CD4-positive, alpha-beta T cell treated with Interleukin-17A for 1 hour (primary cell): ENCODE measurements around the gene ST6GALNAC4.

ENCODE experiments used
- DNase-seq: peaks from one replicate; pipeline ENCODE4 v3.0.0-alpha.2; 2020

Gene ST6GALNAC4

GRCh38 chr9:127916720-127917581 is at the start of gene ST6GALNAC4:
TSS of gene ST6GALNAC4 (minus strand) at chr9:127917041. CDS start at chr9:127916419, 622 bp downstream.
- DNase-seq = peak; percentile 95

DNA sequence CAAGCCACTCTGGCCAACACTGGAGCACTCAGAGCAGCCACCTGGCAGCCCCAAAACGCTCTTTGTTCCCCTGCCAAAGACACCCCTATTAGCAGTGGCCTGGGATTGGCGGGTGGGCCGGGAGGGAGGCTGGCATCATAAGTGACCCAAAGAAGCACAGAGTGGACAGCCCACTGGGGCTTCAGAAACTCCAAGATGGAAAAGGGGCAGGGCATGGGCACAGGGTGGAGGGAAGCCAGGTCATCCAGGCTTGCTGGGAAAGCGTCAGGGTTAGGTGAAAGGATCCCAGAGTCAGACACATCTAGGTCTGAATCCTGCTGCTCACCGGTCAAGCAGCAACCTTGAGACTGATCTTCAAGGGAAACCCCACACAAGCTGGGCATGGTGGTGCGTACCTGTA is 49.1 kb upstream of the ST6GALNAC4 start:
- DNase-seq = no peak

- DNase-seq = no peak
Measured at GRCh38 chr9:127963359-127964064, 46.7 kb upstream of the ST6GALNAC4 start.

- DNase-seq = no peak
Measured at GRCh38 chr9:127963041-127963358, 46.2 kb upstream of the ST6GALNAC4 start.

DNA sequence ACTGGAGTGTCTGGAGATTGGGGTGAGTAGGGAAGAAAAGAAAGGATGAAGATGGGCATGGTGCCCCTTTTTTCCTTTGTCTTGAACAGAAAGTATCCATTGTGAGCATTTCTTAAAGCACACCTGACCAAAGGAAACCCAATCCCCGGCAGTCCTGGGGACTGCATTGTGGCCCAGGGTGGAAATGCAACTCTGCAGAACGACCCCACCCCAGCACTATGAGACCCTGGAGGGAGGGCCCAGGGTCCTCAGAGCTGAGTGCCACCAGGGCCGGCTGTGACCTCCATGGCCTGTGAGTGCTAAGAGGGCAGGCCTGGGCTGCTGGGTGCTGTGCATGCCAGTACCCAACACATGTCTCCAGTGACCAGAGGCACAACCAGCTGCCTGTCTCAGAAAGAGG is 45.4 kb upstream of the ST6GALNAC4 start:
- DNase-seq = no peak

- no peak for DNase-seq
Measured at GRCh38 chr9:127961613-127962155, 44.8 kb upstream of the ST6GALNAC4 start.

- DNase-seq = no peak
Measured at GRCh38 chr9:127961155-127961490, 44.3 kb upstream of the ST6GALNAC4 start.

- no peak for DNase-seq
Measured at GRCh38 chr9:127960410-127961154, 43.7 kb upstream of the ST6GALNAC4 start.

- DNase-seq = no peak
Measured at GRCh38 chr9:127959841-127960409, 43.1 kb upstream of the ST6GALNAC4 start.

DNA sequence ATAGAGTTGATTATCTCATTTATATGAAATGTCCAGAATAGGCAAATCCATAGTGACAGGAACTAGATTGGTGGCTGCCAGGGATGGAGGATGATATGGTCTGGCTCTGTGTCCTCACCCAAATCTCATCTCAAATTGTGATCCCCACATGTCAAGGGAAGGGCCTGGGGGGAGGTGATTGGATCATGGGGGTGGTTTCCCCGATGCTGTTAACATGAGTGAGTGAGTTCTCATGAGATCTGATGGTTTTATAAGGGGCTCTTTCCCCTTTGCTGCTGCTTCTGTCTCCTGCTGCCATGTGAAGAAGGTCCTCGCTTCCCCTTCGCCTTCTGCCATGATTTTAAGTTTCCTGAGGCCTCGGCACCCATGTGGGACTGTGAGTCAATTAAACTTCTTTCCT is 42.6 kb upstream of the ST6GALNAC4 start:
- DNase-seq = no peak

DNA sequence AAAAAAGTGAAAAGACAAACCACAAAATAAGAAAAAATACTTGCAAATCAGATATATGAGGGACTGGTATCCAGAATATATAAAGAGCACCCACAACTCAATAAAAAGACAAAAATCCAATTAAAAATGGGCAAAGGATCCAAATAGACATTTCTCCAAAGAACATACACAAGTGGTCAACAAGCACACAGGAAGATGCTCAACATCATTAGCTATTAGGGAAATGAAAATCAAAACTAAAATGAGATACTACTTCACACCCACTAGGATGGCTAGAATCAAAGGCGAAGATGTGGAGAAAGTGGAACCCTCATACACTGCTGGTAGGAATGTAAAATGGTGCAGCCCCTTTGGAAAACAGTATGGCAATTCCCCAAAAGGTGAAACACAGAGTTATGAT is 41.9 kb upstream of the ST6GALNAC4 start:
- no peak for DNase-seq

- peak; percentile 83 for DNase-seq
Measured at GRCh38 chr9:127955294-127956015, 38.6 kb upstream of the ST6GALNAC4 start.

GRCh38 chr9:127954831-127955293 is 38.0 kb upstream of the ST6GALNAC4 start:
- no peak for DNase-seq

DNA sequence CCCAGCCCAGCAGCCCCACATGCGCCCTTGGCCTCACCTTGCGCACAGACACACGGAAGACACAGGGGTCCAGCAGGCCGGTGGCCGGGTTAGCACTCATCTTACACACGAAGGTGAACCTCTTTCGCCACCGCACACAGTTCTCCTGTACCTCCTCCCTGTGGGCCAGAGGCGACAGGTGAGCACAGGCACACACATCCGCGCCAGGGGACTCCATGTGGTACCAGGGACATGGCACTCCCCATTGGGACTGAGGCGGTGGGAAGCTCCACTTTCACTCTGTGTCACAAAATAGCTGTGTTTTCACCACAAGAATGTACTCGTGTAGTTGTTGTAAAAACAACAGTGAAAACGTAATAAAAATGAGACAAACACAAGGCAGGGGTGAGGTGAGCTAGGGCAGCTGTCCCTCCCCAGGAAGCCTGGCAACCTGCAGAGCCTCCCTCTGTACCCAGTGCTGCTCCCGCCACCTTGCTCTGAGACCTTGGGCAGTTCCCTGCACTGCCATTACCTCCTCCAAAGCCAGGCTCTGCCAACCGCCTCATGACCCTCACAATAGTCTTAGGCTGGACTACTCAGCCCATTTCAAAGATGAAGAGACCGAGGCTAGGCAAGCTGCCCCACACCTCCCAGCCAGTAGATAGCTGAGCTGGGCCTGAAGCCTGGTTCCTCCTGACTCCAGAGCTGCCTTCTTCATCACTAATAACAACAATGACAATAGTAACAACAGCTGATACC is 37.1 kb upstream of the ST6GALNAC4 start:
- DNase-seq = no peak

DNA sequence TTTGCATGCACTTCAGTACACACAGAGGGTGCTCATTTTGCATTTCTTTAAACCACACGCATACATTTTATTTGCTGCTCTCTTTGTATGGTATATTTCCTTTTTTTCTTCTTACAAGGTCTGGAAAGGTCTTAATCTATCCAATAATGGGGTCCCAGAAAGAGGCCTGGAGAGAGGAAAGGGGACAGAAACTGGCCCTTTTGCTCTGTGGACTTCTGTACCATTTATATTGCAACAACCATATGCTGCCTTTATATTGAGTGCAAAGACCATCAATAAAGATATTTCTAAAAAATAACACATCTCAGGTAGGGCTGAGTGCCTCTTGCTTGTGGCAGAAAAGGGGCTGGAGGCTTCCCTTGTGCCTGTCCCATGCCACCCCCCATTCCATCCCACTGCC is 36.3 kb upstream of the ST6GALNAC4 start:
- no peak for DNase-seq

GRCh38 chr9:127950513-127951289 is 33.9 kb upstream of the ST6GALNAC4 start:
- DNase-seq = no peak

DNA sequence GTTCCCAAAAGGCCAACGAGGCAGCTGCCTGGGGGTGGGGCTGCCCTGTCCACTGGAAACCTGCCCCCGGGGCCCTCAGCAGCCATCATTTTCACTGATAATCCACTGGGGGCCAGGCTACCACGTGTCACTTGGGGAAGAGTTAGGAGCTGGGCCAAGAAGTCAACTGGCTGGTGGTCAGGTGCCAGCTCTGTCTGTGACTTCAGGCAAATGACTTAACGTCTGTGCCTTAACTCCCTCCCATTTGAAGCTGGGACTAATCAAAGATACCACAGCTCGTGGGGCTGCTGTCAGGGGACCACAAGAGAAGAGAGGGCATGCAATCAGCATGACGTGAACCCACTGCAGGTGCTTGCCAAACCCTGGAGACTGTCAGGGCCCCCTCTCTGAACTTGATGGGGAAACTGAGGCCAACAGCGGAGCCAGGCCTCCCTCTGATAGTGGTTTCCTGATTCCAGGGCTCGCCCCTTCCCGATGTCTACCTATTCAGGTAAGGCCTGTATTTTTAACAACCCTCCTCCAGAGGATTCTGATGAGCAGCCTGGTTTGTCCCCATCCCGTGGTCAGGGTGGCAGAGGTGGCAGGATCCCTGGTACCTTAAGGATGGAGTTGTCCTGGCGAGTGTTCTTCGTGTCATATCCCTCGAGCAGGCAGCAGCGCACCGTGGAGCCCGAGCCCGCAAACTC is 33.1 kb upstream of the ST6GALNAC4 start:
- no peak for DNase-seq

DNA sequence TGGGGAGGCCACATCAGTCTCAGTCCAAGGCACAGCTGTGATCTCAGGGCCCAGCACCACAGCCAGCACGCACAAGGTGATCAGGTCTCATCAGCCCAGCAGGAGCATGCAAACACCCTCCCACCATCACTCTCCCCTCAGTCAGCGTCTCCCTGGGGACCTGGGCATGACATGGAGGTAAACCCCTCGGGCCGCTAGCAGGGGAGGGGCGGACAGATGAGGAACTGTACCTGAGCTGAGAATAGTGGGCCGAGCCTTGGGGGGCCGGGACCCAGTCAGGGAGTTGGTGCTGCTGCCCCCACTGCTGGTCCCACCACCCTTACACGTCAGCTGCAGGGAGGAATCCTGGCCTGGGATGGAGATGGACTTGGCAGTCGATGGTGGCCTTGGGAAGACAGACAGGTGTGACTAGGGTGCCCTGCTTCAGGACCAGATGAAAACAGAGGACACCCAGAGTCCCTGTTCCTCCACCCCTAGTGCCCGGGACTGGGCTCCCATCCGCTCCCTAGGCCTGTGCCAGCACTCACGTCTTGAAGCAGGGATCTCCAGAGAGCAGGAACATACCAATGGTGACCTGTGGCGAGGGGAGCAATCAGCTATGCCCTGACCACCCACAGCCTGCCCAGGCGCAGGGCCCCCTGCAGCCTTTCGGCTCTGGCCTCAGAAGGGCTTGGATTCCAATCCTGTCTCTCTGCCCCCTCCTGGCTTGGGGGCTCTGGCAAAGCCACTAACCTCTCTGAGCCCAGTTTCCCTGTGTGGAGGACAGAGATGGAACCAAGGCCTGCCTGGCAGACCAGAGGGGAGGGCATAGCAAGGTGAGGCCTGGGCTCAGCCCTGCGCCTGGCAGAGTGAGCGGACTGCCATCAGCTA is 31.2 kb upstream of the ST6GALNAC4 start:
- DNase-seq = no peak

- no peak for DNase-seq
Measured at GRCh38 chr9:127946728-127947127, 29.9 kb upstream of the ST6GALNAC4 start.
